HL-60 (cell line): Measurements from ENCODE around the gene METTL2B.
"Not testable (repeated sequence)": the region's sequence is repeated elsewhere in the genome, so short reads cannot be mapped to it uniquely, and the experiment has no call there.

Experiments
- DNase-seq, 2 experiments: peaks; one replicate each; pipeline ENCODE4 v3.0.0-alpha.2; 2010 to 2020; ENCODE audit warnings: low read depth in 1 of 2, low spot score in 1 of 2
- H3K27ac ChIP-seq: fragments of 250-450 bp; sonication (Bioruptor Pico); replicated peaks from 2 replicates; pipeline ENCODE4 v1.5.1; 2020; ENCODE audit warnings: mild to moderate bottlenecking, moderate library complexity
- H3K27me3 ChIP-seq: fragments of 250-450 bp; sonication (Bioruptor Pico); 2 replicates; pipeline ENCODE4 v1.5.1; 2021; ENCODE audit warnings: mild to moderate bottlenecking, moderate library complexity; ENCODE audit not compliant: insufficient read depth, poor library complexity, severe bottlenecking
- H3K4me3 ChIP-seq: replicated peaks from 2 replicates; pipeline ENCODE4 v1.5.1; 2011; ENCODE audit warnings: mild to moderate bottlenecking, control low read depth, low read length; ENCODE audit not compliant: insufficient read depth
- GABPA ChIP-seq: IDR thresholded peaks from 2 replicates; pipeline ENCODE4 v1.6.1; 2012; ENCODE audit warnings: low read depth
- POLR2AphosphoS5 ChIP-seq: IDR thresholded peaks from 2 replicates; pipeline ENCODE4 v1.6.1; 2012; ENCODE audit warnings: low read depth
- SPI1 ChIP-seq: IDR thresholded peaks from 2 replicates; pipeline ENCODE4 v1.6.1; 2012; ENCODE audit warnings: low read depth, mild to moderate bottlenecking, borderline replicate concordance
- long read RNA-seq: library from polyadenylated mRNA; unstranded; transcript quantifications from one replicate; pipeline ENCODE4 v2.0.0, GENCODE V29; 2020
- TF ChIP-seq, protein P1 (sequence below): IDR thresholded peaks from one replicate; pipeline ENCODE4 v1.5.1; 2011; ENCODE audit warnings: low read length, control low read depth, inconsistent platforms; ENCODE audit not compliant: insufficient read depth
- TF ChIP-seq, protein P2 (sequence below): IDR thresholded peaks from 2 replicates; pipeline ENCODE4 v1.6.1; 2012; ENCODE audit warnings: low read depth; ENCODE audit not compliant: insufficient replicate concordance

METTL2B gene, protein sequence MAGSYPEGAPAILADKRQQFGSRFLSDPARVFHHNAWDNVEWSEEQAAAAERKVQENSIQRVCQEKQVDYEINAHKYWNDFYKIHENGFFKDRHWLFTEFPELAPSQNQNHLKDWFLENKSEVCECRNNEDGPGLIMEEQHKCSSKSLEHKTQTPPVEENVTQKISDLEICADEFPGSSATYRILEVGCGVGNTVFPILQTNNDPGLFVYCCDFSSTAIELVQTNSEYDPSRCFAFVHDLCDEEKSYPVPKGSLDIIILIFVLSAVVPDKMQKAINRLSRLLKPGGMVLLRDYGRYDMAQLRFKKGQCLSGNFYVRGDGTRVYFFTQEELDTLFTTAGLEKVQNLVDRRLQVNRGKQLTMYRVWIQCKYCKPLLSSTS
- long read RNA-seq, full-length matches to known transcripts, result 109 of 152 reads
- long read RNA-seq, partial matches to known transcripts, result 6 of 152 reads
- long read RNA-seq, other reads (novel, unspliced or antisense), result 37 of 152 reads

DNA sequence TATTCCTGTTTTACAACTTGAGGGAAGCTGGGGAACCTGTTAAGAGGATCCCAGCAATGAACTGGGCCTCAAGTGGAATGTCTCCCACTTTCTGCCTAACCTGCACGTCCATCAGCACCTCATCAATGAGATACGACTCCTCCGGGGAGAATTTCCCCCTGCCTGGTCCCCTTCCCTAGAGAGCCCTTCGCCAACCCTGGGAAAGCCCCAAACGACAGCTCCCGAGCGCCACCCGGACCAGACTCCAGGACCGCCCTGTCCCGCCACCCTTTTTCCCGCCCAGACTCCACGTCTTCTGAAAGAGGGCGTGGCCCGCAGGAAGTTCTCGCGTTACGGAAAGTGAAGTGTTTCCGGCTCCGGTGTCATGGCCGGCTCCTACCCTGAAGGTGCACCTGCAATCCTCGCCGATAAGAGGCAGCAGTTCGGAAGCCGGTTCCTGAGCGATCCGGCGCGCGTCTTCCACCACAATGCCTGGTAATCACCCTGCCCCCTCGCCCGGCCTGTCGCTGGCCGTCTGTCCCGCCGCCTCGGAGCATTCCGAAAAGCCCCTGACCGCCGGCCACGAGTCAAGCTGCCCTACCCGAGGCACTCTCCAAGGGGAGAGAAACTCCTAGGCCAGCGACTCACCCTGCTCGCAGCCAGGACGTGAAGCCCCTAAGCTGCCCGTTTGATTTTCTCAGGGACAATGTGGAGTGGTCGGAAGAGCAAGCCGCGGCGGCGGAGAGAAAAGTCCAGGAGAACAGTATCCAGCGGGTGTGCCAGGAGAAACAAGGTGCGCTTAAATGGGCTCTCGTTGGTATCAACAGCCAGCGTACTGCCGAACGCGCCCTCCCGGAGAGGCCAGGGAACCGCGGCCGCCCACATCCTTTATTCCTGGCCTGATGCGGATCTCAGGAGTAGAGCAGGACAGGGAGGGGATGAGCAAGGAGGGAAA, at the start of gene METTL2B:
TSS of gene METTL2B (plus strand) at position 347 of the 934 bp plus-strand sequence. CDS start at position 365, 18 bp downstream.
- DNase-seq, result peak; percentile 94 to 96
- peak within 1 kb of the TSS; percentile 77 for H3K4me3 ChIP-seq
- peak; percentile 93 for TF ChIP-seq GABPA
- TF ChIP-seq POLR2AphosphoS5, result peak; percentile 84
- TF ChIP-seq, protein P1, sequence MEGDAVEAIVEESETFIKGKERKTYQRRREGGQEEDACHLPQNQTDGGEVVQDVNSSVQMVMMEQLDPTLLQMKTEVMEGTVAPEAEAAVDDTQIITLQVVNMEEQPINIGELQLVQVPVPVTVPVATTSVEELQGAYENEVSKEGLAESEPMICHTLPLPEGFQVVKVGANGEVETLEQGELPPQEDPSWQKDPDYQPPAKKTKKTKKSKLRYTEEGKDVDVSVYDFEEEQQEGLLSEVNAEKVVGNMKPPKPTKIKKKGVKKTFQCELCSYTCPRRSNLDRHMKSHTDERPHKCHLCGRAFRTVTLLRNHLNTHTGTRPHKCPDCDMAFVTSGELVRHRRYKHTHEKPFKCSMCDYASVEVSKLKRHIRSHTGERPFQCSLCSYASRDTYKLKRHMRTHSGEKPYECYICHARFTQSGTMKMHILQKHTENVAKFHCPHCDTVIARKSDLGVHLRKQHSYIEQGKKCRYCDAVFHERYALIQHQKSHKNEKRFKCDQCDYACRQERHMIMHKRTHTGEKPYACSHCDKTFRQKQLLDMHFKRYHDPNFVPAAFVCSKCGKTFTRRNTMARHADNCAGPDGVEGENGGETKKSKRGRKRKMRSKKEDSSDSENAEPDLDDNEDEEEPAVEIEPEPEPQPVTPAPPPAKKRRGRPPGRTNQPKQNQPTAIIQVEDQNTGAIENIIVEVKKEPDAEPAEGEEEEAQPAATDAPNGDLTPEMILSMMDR, result peak; percentile 5
- TF ChIP-seq SPI1, result 0 out of 2 replicates have a peak, but pooled peaks have one; percentile 2
- H3K27me3 ChIP-seq, result not testable (repeated sequence)
- peak within 1 kb of the TSS; percentile 85 for H3K27ac ChIP-seq

DNA sequence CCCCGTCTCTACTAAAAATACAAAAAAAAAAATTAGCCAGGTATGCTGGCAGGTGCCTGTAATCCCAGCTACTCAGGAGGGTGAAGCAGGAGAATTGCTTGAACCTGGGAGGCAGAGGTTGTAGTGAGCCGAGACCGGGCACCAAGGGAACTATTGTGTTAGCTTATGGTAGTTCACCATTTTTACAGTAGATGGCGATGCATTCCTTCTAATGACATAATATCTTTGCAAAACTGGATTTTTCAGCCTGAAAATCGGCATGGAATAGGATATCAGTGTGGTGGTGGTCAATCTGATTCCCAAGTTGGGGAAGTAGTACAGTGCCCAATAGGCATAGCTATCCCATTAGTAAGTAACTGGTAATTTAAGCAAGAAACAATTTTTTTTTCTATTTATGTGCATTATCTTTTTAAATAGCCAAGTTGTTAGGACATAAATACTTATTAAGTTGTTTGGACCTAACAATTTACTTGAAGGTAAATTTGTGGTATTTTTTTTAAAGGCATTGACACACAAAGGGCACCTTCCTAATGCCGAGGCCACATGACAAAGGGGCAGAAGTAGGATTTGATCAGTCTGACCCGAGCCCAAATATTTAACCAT, 49.2 kb upstream of the METTL2B start:
- TF ChIP-seq, protein P1, result peak; percentile 50
- no peak for TF ChIP-seq GABPA
- peak in 1 of 2 experiments; percentile 51 for DNase-seq

DNA sequence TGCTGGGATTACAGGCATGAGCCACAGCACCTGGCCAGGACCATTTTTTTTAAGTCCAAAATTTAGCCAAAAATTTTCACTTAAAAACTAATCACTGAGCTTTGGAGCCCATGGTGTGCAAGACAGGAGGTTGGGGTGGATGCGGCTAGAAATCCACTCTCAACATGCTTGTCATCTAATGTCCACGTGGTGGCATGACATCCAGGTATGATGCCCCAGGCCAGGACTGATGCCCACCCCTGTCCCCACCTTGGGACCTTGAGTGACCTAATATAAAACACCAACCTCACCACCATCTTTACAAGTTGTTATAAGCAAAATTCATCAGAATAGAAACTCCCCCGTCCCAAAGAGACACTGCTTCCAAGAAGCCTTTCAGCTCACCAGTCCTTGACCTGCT, 46.3 kb upstream of the METTL2B start:
- no peak overlapping the region for H3K4me3 ChIP-seq

More for the DNA sequence above, 49.2 kb upstream of the METTL2B start:
- Histone ChIP-seq H3K4me3 (no peak overlapping the region), H3K27me3 (no peaks in the 10 kb centered on the region), H3K27ac (no peak overlapping the region)

More for the DNA sequence above, 46.3 kb upstream of the METTL2B start:
- no peaks in the 10 kb centered on the region for H3K27me3 ChIP-seq
- DNase-seq, result no peak
- TF ChIP-seq GABPA (no peak), SPI1 (no peak), POLR2AphosphoS5 (no peak)
- TF ChIP-seq, protein P2, sequence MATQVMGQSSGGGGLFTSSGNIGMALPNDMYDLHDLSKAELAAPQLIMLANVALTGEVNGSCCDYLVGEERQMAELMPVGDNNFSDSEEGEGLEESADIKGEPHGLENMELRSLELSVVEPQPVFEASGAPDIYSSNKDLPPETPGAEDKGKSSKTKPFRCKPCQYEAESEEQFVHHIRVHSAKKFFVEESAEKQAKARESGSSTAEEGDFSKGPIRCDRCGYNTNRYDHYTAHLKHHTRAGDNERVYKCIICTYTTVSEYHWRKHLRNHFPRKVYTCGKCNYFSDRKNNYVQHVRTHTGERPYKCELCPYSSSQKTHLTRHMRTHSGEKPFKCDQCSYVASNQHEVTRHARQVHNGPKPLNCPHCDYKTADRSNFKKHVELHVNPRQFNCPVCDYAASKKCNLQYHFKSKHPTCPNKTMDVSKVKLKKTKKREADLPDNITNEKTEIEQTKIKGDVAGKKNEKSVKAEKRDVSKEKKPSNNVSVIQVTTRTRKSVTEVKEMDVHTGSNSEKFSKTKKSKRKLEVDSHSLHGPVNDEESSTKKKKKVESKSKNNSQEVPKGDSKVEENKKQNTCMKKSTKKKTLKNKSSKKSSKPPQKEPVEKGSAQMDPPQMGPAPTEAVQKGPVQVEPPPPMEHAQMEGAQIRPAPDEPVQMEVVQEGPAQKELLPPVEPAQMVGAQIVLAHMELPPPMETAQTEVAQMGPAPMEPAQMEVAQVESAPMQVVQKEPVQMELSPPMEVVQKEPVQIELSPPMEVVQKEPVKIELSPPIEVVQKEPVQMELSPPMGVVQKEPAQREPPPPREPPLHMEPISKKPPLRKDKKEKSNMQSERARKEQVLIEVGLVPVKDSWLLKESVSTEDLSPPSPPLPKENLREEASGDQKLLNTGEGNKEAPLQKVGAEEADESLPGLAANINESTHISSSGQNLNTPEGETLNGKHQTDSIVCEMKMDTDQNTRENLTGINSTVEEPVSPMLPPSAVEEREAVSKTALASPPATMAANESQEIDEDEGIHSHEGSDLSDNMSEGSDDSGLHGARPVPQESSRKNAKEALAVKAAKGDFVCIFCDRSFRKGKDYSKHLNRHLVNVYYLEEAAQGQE, result no peak
- TF ChIP-seq, protein P1, result no peak
- H3K27ac ChIP-seq, result no peak overlapping the region
